A549 treated with ZK216348 at 1 μM for 4 hours (cell line): Measurements from ENCODE around the gene NKTR. TPM values are rescaled to one million over a fixed set of nuclear protein-coding genes. Genes with fewer than 3 reads are reported as not detected.

ENCODE experiments used
- total RNA-seq: library from RNA; stranded (reverse); fragments of 200-300 nt; extraction: Qiagen RNA extraction; gene quantifications from 5 replicates; pipeline ENCODE4 v1.2.3, GENCODE V29; 2022; ENCODE audit warnings: low read depth

The NKTR gene
- 8.3 to 13.5 TPM (median 11.7 TPM) in 5 replicates for total RNA-seq

DNA sequence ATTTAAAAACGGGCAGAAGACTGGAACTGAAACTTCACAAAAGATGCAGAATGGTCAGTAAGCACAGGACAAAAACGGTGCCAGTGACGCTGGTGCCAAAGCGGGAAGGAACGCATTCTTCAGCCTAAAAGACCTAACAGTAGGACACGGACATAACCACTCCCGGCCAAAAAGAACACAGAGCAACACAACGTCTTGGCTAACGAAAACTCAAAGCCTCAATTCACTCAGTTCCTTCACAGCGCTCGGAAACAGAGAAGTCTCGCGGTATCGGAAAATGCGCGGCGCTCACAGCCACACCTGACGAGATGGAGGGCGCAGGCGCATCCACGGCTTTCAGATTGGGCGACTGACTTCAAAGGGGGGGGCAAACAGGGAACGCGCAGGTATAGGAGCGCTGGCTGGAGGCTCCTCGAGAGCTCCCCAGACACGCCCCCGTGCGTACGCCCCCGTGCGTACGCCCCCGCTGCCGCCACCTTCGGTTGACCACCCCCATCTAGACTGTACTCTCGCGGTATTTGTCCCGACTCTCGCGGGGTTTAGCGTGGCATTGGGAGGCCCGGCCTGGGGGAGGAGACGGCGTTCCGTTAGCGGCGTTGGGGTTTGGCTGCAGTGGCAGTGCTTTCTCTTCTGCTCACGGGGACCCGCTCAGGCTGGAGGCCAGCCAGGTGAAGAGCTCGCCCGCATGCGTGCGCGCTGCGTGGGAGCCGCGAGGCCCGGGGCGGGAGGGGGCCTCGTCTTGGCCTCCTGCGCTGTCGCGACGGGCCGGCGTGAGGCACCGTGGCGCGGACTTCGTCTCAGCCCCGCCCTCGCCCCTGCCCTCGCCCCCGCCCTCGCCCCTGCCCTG, at the start of gene NKTR:
NKTR (plus strand) TSS at position 576 of the 847 bp plus-strand sequence. CDS start 321 bp downstream, outside the sequence.

DNA sequence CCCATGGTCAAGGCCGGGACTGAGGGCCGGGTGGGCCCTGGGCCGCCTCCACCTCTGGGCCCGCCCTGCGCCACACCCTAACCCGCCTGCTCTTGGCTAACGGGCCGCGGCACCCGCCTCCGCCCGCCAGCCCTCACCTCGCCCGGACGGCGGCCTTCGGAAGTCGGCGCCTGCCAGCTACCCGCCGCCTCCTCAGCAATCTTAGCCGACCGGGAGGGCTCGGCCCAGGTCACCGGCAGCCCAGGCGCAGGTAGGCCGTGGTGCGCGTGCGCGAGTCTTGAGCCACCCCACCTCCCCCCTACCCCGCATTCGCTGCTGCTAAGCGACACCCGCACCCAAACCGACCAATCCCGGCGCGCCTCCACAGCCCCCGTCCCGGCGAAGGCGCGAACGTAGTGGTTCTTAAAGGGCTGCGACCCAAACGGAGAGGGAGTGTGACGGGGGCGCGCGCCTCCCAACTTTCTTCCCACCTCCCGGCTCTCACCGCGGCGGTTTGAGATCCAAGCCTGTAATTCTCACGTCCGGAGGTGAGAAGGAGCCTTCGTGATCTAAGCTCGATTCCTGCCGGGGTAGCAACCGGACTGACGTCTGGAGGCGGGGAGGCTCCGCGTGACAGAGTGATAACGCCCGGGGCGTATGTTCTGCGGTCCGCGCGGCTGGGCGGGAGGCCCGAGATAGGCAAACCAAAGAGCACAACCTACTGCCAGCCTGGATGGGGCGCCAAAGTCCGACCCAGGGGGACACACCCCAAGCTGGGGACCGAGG, 18.6 kb upstream of the NKTR start, which contains the start of gene SEC22C:
SEC22C (minus strand) TSS at position 259 of the 765 bp plus-strand sequence. CDS start 12,921 bp downstream, outside the sequence.

DNA sequence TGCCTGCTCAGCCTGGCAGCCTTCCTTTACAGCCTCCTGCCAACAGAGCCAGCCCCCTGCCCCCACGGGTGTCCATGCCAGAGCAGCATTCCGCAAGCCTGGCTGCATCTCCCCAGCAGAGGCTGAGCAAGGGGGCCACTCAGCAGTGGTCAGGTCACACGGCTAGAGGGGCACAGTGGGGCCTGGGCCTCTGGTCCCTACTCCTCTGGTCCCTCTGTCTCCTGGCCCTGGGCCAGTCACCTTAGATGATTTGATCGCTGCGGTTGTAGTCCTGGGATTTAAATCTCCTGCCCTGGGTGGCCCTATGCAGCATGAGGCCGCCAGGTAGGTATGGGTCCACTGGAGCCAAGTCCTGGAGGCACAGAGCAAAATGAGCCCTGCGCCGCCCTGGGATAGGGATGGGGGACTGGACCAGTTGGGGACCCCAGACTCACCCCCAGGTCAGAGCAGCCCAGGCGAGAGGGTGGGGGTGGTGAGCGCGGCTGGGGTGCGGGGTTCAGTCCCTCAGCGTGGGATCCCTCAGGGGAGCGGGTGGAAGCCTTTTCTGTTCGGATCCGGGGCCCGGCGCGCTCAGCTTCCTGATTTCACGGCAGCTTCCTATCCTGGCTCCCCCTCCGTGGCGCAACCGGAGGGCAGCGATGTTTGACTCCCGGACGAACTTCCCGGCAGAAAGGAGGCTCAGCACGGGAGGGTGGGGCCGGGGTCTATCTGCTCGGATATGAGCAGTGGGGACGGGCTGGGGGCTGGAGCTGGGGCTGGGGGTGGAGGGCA, 53.3 kb downstream of the NKTR start, which contains the start of gene ZBTB47:
ZBTB47 (plus strand) TSS at position 138 of the 771 bp plus-strand sequence. CDS start 4,659 bp downstream, outside the sequence.

GRCh38 chr3:42685363-42685881, 84.9 kb downstream of the NKTR start, which contains the start of gene KLHL40:
KLHL40 (plus strand) TSS chr3:42685537; CDS start chr3:42685619, 82 bp downstream.

Other genes with a start within 250 kb of the NKTR start
- not detected in 5 replicates for gene LYZL4, start 190.1 kb upstream of the NKTR start, total RNA-seq
- gene VIPR1, start 98.0 kb upstream of the NKTR start, total RNA-seq: 0.47 to 1.0 TPM (median 0.68 TPM) in 5 replicates
- 26.6 to 31.7 TPM (median 31.4 TPM) in 5 replicates for gene SEC22C, start 18.7 kb upstream of the NKTR start, total RNA-seq
- gene SS18L2, start 9.8 kb upstream of the NKTR start, total RNA-seq: 13.3 to 21.4 TPM (median 17.4 TPM) in 5 replicates
- 4.9 to 7.6 TPM (median 6.1 TPM) in 5 replicates for gene ZBTB47, start 53.0 kb downstream of the NKTR start, total RNA-seq
- not detected in 5 replicates for gene KLHL40, start 84.9 kb downstream of the NKTR start, total RNA-seq
- gene HHATL, start 102.1 kb downstream of the NKTR start, total RNA-seq: not detected in 5 replicates
- gene CCDC13, start 172.6 kb downstream of the NKTR start, total RNA-seq: 0.33 to 0.60 TPM (median 0.36 TPM) in 5 replicates
- gene HIGD1A, start 203.8 kb downstream of the NKTR start, total RNA-seq: 48.4 to 125 TPM (median 69.4 TPM) in 5 replicates
- gene ACKR2, start 208.8 kb downstream of the NKTR start, total RNA-seq: 0.18 to 0.23 TPM in 2 of 5 replicates, not detected in the others